Sigmoid colon (tissue), 4 donors: ENCODE data around the gene NADK.

Experiments
- CTCF ChIP-seq, 4 experiments: fragments of 450-650 bp in 3 of 4; fragments of 200-600 bp in 1 of 4; IDR thresholded peaks; one replicate each; pipeline ENCODE4 v1.5.1; 2016 to 2019; ENCODE audit warnings: antibody characterized with exemption in 4 of 4, mild to moderate bottlenecking in 3 of 4, moderate library complexity in 2 of 4
- EP300 ChIP-seq, 4 donors: sonication (generic); formaldehyde crosslinking; IDR thresholded peaks; one replicate each; pipeline ENCODE4 v1.6.1; 2017; ENCODE audit warnings: antibody characterized with exemption in 4 of 4
- POLR2A ChIP-seq, 2 donors: fragments of 450-650 bp; IDR thresholded peaks; one replicate each; pipeline ENCODE4 v1.6.1; 2016; ENCODE audit warnings: antibody characterized with exemption in 2 of 2, mild to moderate bottlenecking in 2 of 2, moderate library complexity in 2 of 2

DNA sequence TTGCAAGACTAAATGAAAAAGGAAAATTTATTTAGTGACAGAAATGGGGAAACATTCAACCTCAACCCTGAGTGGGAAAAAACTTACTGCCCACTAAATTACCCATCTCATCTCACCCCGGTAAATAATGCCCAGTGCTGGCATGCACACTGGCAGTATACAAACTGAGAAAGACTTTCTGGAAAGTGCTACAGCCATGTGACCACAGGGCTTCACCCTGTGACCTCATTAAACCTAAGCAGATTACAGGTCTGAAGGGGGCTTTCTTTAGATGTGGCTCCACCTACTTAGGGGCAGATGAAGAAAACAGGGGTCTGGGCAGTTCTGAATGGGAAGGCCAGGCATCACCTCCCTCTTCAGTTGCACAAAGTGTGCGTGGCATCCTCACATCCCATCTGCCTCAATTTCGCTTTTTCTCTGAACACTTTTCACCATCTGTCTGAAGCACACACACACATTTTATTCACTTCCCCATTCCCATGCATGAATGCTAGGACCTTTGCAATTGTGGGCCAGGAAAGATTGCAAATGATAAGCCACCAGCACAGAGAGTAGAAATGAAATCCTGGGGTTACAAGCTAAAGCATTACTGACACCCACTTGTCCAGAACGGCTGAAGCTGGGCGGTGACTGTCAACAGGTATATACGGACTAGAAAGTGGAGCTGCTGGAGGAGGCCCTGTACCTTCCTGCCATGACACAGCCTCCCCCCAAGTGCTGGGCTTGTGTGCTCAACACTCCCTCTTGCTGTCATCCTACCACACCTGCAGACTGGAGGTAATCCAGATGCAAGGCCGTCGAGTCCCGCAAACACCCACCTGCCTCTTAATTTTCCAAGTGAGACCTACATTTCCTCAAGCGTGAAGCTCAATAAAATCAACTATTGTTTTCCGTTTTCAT lies 2.7 kb downstream of the NADK start:
- TF ChIP-seq CTCF (IDR thresholded peaks at IDR 0.05) (no peak), POLR2A (IDR thresholded peaks at IDR 0.05) (no peak), EP300 (IDR thresholded peaks at IDR 0.05) (no peak)
